IMR-90 (cell line): ENCODE results near the gene NT5C1B.
A peak's percentile ranks its signal among the peaks of the same experiment; 100 is the strongest.

Source experiments
- BHLHE40 ChIP-seq: fragments of 150-350 bp; IDR thresholded peaks from 2 replicates; pipeline ENCODE4 v1.6.1; 2016; ENCODE audit warnings: mild to moderate bottlenecking, low read depth, low read length
- CEBPB ChIP-seq: IDR thresholded peaks from 2 replicates; pipeline ENCODE4 v1.6.1; 2012; ENCODE audit warnings: low read depth, low read length, improper control_type of control experiment
- MXI1 ChIP-seq: IDR thresholded peaks from 2 replicates; pipeline ENCODE4 v1.6.1; 2012; ENCODE audit warnings: low read depth, mild to moderate bottlenecking, low read length, moderate library complexity, borderline replicate concordance
- NFE2L2 ChIP-seq: fragments of 150-350 bp; IDR thresholded peaks from 2 replicates; pipeline ENCODE4 v1.6.1; 2016; ENCODE audit warnings: low read depth, mild to moderate bottlenecking, low read length
- POLR2A ChIP-seq: IDR thresholded peaks from 2 replicates; pipeline ENCODE4 v1.6.1; 2012; ENCODE audit warnings: mild to moderate bottlenecking, low read depth, low read length
- RAD21 ChIP-seq: IDR thresholded peaks from 2 replicates; pipeline ENCODE4 v1.6.1; 2012; ENCODE audit warnings: low read length, improper control_type of control experiment
- RCOR1 ChIP-seq: IDR thresholded peaks from 2 replicates; pipeline ENCODE4 v1.6.1; 2012; ENCODE audit warnings: mild to moderate bottlenecking, low read length, improper control_type of control experiment; ENCODE audit not compliant: insufficient replicate concordance
- SMC3 ChIP-seq: fragments of 150-350 bp; IDR thresholded peaks from 2 replicates; pipeline ENCODE4 v1.6.1; 2016; ENCODE audit warnings: low read depth, mild to moderate bottlenecking, antibody characterized with exemption, low read length, moderate library complexity
- TF ChIP-seq, protein P1 (sequence below): fragments of 150-350 bp; IDR thresholded peaks from 2 replicates; pipeline ENCODE4 v1.6.1; 2016; ENCODE audit warnings: low read depth, mild to moderate bottlenecking, low read length, moderate library complexity, borderline replicate concordance
- TF ChIP-seq, protein P2 (sequence below): conservative IDR thresholded peaks from 2 replicates; pipeline ENCODE4 v1.5.1; 2012; ENCODE audit warnings: mild to moderate bottlenecking, low read depth, low read length, improper control_type of control experiment

DNA sequence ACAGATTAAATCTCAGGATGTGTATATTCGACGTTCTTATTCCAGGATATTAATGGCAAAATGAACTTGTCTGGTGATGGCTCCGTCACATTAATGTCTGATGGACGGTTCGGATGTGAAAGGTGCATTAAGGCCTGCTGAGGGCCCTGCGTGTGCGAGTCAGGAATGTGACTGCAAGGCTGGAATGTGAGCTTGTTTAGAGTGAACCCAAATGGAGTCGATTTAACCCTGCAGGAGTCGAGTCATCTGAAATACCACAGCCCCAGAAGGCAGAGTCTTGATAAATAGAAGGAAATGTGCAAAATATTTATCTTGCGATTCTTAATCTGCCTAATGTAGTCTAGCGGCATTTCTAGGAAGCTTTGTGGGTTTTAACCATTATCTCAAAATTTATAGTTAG is 73.3 kb downstream of the NT5C1B start:
- TF ChIP-seq NFE2L2, result 0 out of 2 replicates have a peak, but pooled peaks have one; percentile 2
- TF ChIP-seq, protein P1, sequence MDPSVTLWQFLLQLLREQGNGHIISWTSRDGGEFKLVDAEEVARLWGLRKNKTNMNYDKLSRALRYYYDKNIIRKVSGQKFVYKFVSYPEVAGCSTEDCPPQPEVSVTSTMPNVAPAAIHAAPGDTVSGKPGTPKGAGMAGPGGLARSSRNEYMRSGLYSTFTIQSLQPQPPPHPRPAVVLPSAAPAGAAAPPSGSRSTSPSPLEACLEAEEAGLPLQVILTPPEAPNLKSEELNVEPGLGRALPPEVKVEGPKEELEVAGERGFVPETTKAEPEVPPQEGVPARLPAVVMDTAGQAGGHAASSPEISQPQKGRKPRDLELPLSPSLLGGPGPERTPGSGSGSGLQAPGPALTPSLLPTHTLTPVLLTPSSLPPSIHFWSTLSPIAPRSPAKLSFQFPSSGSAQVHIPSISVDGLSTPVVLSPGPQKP, result no peak
- TF ChIP-seq CEBPB, result no peak
- no peak for TF ChIP-seq MXI1
- TF ChIP-seq SMC3, result no peak
- TF ChIP-seq POLR2A, result no peak
- TF ChIP-seq, protein P2, sequence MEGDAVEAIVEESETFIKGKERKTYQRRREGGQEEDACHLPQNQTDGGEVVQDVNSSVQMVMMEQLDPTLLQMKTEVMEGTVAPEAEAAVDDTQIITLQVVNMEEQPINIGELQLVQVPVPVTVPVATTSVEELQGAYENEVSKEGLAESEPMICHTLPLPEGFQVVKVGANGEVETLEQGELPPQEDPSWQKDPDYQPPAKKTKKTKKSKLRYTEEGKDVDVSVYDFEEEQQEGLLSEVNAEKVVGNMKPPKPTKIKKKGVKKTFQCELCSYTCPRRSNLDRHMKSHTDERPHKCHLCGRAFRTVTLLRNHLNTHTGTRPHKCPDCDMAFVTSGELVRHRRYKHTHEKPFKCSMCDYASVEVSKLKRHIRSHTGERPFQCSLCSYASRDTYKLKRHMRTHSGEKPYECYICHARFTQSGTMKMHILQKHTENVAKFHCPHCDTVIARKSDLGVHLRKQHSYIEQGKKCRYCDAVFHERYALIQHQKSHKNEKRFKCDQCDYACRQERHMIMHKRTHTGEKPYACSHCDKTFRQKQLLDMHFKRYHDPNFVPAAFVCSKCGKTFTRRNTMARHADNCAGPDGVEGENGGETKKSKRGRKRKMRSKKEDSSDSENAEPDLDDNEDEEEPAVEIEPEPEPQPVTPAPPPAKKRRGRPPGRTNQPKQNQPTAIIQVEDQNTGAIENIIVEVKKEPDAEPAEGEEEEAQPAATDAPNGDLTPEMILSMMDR, result 0 out of 2 replicates have a peak, but pooled peaks have one; percentile 2
- peak; percentile 78 for TF ChIP-seq BHLHE40
- TF ChIP-seq RAD21, result no peak
- TF ChIP-seq RCOR1, result peak; percentile 23
